ENCODE results near the gene MPPED1. TPM values are rescaled to one million over a fixed set of nuclear protein-coding genes. Genes with fewer than 3 reads are reported as not detected.

Gene MPPED1
- total and polyA plus RNA-seq, 2 donors (not counting 3 experiments of a cell fraction or from before 2014, with no cell fraction given): not detected

DNA sequence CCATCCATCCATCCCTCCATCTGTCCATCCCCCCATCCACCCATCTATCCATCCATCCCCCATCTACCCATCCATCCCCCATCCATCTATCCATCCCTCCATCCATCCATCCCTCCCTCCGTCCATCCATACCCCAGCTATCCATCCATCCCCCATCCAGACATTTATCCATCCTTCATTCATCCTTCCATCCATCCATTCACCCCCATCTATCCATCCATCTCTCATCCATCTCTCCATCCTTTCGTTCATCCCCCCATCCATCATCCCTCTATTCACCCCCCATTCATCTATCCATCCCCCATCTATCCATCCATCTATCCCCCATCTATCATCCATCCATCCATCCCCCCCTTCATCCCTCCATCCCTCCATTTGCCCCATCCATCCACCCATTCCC lies 97.5 kb downstream of the MPPED1 start:
- CTCF ChIA-PET: no interaction called here
- FAIRE-seq: no peak

More for the DNA sequence above, 97.5 kb downstream of the MPPED1 start:
- Histone ChIP-seq H2AFZ (ENCODE audit: low read depth, low read length) (no peak overlapping the region), H3K9me3 (replicated peaks; ENCODE audit: control insufficient read depth, insufficient read depth, low read length) (peaks cover 2% of the 10 kb centered on the region), H4K20me1 (replicated peaks; ENCODE audit: control insufficient read depth, extremely low read depth, insufficient read depth, low read length) (no peaks in the 10 kb centered on the region), H3K9me1 (replicated peaks; ENCODE audit: control insufficient read depth, extremely low read depth, insufficient read depth, low read length) (no peaks in the 10 kb centered on the region), H3K27me3 (ENCODE audit: control insufficient read depth in 2 of 2, insufficient read depth in 2 of 2, low read length in 2 of 2) (no peaks in the 10 kb centered on the region), H3K9ac (replicated peaks; ENCODE audit: extremely low read depth, insufficient read depth, low read length) (no peak overlapping the region), H3K36me3 (ENCODE audit: control insufficient read depth in 2 of 2, extremely low read depth in 1 of 2, insufficient read depth in 2 of 2, low read length in 2 of 2) (no peaks in the 10 kb centered on the region), H3K4me2 (ENCODE audit: insufficient read depth, low read length) (no peak overlapping the region), H3K27ac (ENCODE audit: insufficient read depth, low read depth, low read length) (no peak overlapping the region), H3K79me2 (ENCODE audit: control insufficient read depth, insufficient read depth, low read length) (no peaks in the 10 kb centered on the region), H3K4me1 (ENCODE audit: control insufficient read depth, extremely low read depth, insufficient read depth, low read length) (no peaks in the 10 kb centered on the region), H3K4me3 (replicated peaks in 1 of 3; ENCODE audit: insufficient read depth in 1 of 3, low read depth in 1 of 3, low read length in 3 of 3) (no peak overlapping the region)
- no peak for DNase-seq (ENCODE audit: low read depth, low spot score)
- POLR2A ChIA-PET: no interaction called here
- dilution Hi-C loops (cut with MboI; ENCODE audit: extremely low pct_ligation_motif_present, low sequenced_read_pairs) (no loop called here), intact Hi-C loops (cut with micrococcal nuclease) (no loop called here)
- no TSS peak for BruUV-seq (replicated peaks)
- TF ChIP-seq FOS (IDR thresholded peaks at IDR 0.05; ENCODE audit: borderline replicate concordance, insufficient read depth, low read length) (no peak), POLR2A (IDR thresholded peaks at IDR 0.05; ENCODE audit: low read depth, low read length) (no peak), MYC (IDR thresholded peaks at IDR 0.05; ENCODE audit: low read depth, low read length) (no peak), JUN (IDR thresholded peaks at IDR 0.05; ENCODE audit: borderline replicate concordance, insufficient read depth, insufficient read length, low read depth) (no peak), GATA2 (IDR thresholded peaks at IDR 0.05; ENCODE audit: insufficient read depth, insufficient read length, low read depth, low read length) (no peak), POLR2AphosphoS5 (IDR thresholded peaks at IDR 0.05; ENCODE audit: insufficient read depth, low read depth, low read length) (no peak), EZH2 (IDR thresholded peaks at IDR 0.05; ENCODE audit: borderline replicate concordance, low read depth, low read length, severe bottlenecking) (no peak)
- TF ChIP-seq, protein P1, sequence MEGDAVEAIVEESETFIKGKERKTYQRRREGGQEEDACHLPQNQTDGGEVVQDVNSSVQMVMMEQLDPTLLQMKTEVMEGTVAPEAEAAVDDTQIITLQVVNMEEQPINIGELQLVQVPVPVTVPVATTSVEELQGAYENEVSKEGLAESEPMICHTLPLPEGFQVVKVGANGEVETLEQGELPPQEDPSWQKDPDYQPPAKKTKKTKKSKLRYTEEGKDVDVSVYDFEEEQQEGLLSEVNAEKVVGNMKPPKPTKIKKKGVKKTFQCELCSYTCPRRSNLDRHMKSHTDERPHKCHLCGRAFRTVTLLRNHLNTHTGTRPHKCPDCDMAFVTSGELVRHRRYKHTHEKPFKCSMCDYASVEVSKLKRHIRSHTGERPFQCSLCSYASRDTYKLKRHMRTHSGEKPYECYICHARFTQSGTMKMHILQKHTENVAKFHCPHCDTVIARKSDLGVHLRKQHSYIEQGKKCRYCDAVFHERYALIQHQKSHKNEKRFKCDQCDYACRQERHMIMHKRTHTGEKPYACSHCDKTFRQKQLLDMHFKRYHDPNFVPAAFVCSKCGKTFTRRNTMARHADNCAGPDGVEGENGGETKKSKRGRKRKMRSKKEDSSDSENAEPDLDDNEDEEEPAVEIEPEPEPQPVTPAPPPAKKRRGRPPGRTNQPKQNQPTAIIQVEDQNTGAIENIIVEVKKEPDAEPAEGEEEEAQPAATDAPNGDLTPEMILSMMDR (IDR thresholded peaks at IDR 0.05; ENCODE audit: extremely low read depth in 1 of 2, insufficient read depth in 1 of 2, low read depth in 1 of 2, low read length in 2 of 2): no peak
- TF ChIP-seq, protein P2, sequence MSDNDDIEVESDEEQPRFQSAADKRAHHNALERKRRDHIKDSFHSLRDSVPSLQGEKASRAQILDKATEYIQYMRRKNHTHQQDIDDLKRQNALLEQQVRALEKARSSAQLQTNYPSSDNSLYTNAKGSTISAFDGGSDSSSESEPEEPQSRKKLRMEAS (IDR thresholded peaks at IDR 0.05; ENCODE audit: insufficient read depth, insufficient read length): no peak
